DMS153 treated with DMSO at 0.1 percent for 48 hours (cell line): ENCODE measurements around the gene JAM3.
A peak's percentile ranks its signal among the peaks of the same experiment; 100 is the strongest.
"Not testable (repeated sequence)": the region's sequence is repeated elsewhere in the genome, so short reads cannot be mapped to it uniquely, and the experiment has no call there.

Experiments
- DNase-seq: peaks from one replicate; lab custom pipeline; 2025; ENCODE audit not compliant: unreplicated experiment; lab: John Stamatoyannopoulos, UW

JAM3 gene

DNA sequence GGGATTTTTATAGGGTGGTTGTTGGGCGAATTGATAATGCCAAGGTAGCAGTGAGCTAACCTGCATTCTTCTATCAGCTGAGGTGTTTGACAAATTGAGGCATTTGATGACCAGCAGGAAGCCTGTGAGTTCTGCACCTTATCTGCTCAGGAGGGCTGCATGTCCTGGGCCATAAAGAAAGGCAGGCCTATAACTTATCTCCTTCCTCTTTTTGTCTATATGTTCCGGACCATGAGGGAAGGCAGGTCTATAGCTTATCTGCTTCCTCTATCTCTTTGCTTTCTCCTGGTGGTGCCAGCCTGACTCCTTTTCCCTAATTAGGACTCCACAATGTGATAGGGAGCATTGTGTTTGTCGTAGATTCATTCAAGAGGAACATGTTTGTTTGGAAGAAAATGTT, 8.6 kb upstream of the JAM3 start:
- DNase-seq = no peak

- DNase-seq = no peak
Measured at GRCh38 chr11:134062265-134063123, 6.4 kb upstream of the JAM3 start.

GRCh38 chr11:134063124-134063495, 5.8 kb upstream of the JAM3 start:
- no peak for DNase-seq

DNA sequence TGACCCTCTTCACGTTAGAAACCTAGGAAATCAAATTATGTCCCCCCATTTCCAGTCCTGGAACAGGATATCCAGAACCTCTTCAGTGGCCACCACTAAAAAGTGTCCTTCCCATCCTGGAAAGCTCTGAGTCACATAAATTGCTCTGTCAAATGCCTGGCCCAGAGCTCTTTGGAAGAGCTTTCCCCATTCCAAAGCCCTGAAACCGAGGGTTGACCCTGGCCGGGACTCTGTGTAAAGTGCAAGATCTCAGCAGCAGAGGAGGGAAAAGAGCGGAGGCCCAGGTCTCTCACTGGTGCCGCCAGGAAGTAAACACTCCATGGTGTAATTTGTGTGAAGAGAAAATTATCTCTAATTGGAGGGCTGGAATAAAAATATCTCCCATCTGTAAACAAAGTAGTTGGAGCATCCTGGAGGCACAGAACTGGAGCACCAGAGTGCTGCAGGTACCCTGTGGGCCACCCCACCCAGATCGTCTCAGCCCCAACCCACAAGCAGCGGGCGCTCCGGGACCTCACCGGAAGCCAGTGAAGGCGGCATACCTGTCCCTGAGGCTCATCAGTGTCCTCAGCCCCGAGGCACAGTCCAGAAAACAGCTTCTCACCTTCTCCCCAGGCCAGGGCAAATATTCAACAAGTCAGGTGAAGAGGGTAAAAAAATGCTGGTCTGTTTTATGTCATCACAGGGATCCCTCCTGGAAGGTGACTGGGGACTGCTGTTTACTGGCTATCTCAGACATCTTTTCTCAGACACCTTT, 4.7 kb upstream of the JAM3 start:
- DNase-seq = peak; percentile 59

GRCh38 chr11:134065381-134065780, 3.5 kb upstream of the JAM3 start:
- DNase-seq = no peak

GRCh38 chr11:134066943-134067885, 1.7 kb upstream of the JAM3 start:
- no peak for DNase-seq

DNA sequence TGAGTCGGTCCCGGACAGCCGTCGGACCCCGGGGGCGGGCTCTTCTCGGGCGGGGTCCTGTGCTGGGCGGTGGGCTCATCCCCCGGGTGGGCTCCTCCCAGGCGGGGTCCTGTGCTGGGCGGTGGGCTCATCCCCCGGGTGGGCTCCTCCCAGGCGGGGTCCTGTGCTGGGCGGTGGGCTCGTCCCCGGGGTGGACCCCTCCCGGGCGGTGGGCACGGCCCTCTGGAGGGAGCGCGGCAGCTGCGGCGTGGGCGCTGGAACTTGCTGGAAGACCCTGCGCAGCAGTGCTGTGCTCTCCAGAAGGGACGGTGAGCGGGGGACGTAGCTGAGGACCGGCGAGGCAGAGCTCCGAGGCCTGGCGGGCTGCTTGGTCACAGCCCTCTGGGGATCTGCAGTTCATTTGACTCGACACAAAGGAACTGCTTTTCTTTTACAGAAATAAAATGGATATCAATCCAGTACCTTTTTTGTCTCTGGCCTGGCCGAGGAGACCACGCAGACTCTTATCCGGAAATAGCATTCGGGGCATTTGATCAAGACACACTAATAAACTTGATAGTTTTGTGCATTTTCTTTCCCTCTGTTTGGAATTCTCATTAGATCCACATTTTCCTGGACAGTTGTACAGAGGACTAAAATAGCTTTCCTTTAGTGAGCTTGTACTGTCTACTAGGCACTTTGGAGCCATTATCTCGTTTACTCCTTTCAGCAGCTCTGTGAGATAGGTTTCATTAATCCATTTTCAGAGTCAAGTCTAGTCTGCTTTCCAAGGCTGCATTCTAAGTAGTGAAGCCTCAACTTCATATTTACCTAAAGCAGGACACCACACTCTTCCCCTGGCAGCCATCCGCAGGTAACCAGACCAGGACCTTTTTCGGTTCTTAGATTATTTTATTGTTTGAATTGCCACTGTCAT, 812 bp downstream of the JAM3 start:
- no peak for DNase-seq

- no peak for DNase-seq
Measured at GRCh38 chr11:134070342-134070845, 1.5 kb downstream of the JAM3 start.

DNA sequence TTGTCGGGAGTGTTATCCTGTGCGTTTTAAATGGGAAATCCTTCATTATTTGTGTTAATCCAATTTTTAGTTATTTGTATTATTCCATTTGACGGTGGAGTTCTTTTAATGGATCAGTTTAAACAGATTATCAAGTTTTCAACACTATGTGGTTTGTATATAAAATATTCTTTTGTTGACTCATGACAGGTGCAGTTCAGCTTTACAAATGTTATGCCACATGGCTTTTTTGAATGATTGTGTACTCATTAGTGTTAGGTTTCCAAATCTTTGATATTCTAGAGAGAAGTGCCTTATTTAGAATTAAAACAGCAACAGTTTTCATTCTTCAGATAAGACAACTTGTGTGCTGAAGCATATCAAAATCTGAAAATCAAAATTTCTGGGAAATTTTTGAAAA, 2.4 kb downstream of the JAM3 start:
- DNase-seq = no peak

DNA sequence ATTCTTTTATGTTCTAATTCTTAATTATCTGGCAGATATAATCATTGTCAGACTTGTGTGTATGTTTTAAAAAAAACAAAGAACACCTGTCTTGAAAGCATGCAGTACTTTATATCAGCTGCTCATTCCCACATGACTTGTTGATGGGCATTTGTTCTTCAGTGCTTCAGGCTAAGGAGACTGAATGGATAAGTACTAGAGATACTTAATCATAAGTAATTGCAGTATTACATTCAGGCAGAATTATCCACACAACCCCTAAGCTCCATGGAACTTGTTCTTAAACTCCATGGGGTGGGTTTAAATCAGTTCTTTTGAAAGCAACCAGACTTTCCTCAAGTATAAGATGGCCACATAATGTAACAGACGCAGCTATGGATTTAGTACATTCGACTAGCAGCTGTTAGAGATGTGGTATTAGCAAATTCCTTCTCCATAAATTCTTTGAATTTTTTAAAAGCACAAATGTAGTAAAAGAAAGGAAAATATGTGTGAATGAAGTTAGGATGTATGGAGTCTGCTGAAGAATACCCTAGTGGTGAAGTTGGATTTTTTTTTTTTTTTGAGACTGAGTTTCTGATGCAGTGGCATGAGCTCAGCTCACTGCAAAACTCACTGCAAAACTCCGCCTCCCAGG, 3.0 kb downstream of the JAM3 start:
- no peak for DNase-seq

DNA sequence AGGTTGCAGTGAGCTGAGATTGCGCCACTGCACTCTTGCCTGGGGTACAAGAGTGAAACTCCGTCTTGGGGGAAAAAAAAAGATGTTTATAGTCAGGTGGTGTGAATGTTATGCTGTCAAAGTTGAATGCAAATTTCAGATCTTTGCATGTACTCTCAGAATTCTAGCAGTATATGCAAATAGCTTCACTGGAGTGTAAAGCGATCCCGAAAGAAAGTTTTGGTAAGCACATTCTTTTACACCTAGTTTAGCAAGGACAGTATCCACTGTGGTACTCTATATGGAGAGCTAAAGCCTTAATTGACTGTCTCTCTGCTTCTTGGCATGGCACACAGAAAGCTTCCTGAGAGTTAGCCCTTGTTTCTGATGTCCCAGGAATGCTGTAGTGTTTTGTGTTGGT, 4.0 kb downstream of the JAM3 start:
- DNase-seq = no peak

GRCh38 chr11:134074346-134074745, 5.5 kb downstream of the JAM3 start:
- no peak for DNase-seq

DNA sequence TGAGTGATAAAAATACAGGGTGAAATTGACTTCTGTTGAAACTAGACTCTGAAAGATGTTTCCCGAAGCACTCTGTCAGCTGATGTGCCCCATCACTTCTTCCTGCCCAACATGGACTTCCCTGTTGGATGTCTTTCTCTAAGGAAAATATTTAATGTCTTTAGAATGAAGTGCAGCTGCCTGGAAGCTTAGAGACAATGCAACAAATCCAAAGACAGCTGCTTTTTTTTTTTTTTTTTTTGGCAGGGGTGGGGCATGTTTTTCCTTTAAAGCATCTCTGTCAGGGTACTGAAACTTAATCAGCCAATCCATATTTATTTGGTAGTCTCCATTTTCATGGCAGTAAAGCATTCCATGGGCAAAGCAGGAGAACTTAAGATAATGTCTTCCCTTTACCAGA, 5.9 kb downstream of the JAM3 start:
- no peak for DNase-seq

DNA sequence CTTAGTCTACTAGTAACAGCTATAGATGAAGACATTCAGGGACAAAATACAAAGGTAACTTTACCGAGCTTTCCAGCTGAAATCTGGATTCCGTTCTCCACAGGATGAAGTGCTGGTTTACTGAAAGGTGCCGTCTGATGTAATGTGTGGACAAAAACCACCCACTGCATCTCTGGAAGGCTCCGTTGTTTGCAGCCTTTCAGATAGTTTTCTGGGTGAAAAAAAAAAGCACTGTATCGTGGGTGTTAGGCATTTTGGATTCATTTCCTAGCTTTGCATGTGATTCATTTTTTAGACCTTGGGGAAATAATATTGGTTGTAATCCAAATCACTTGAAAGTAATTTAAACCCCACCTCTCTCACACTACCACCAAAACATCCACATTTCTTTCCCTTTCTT, 10.4 kb downstream of the JAM3 start:
- no peak for DNase-seq

DNA sequence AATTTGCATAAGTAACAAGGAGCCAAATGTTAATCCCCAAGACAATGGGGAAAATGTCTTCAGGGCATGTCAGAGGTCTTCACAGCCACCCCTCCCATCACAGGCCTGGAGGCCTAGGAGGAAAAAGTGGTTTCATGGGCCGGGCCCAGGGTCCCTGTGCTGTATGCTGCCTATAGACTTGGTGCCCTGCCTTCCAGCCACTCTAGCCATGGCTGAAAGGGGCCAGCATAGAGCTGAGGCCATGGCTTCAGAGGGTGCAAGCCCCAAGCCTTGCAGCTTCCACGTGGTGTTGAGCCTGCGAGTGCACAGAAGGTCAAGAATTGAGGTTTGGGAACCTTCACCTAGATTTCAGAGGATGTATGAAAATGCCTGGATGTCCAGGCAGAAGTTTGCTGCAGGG, 12.4 kb downstream of the JAM3 start:
- not testable (repeated sequence) for DNase-seq

GRCh38 chr11:134082990-134083389, 14.1 kb downstream of the JAM3 start:
- DNase-seq = no peak

DNA sequence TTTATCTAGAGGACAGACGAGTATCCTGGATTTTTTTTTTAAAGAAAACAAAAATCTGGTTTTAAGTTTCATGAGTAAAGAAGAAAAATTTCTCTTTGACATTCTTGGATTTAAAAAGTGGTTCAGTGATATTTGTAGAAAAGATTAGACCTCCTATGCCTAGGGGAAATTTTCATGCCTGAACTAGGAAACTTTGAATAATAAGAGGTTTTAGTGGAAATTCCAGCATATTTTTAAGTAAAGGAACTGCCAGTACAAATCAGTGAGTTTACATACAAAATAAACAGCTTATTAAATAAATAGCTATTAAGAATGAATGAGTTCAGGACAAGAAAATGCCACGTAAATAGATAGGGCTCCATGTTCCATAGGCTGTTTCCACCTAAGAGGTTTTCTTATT, 17.5 kb downstream of the JAM3 start:
- DNase-seq = no peak

DNA sequence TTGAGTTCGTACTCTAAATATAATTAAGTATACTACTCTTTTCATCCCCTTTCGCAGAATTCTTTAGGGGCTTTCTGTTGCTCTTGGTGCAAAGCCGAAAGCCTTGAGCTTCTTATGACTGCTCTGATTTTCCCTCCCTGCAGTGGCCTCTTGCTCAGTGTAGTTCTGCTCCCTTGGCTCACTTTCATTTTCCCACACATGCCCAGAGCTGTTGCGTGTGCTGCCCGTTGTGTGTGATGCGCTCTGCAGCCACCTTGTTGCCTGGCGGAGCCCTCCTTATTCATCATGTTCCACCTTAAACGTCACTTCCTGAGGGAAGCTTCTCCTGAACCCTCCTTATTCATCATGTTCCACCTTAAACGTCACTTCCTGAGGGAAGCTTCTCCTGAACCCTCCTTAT, 23.1 kb downstream of the JAM3 start:
- not testable (repeated sequence) for DNase-seq

DNA sequence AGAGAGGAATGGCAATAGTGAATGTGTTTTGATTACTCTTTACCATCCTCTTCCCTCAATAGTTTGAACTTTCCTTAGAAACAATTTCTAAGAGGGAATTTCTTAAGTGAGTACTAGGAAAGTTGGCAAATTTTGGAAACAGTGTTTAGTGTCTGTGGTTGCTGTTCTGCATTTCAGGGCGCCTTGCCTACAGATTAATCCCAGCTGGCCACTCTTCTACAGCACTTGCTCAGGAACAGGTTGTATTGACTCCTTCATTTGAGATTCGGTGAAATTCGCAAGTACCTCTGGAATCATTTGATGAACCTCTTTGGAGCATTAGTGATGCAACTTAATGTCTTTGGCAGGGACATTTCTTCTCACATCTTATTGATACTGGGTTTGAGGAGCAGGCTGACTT, 28.3 kb downstream of the JAM3 start:
- DNase-seq = no peak
